Body of pancreas (tissue), 4 donors: ENCODE data around the gene DPY19L1.

Experiments
- POLR2A ChIP-seq, 3 donors: fragments of 450-650 bp; IDR thresholded peaks; one replicate each; pipeline ENCODE4 v1.6.1; 2016; ENCODE audit warnings: antibody characterized with exemption in 3 of 3, mild to moderate bottlenecking in 2 of 3
- TF ChIP-seq, protein P1 (sequence below), 7 experiments: fragments of 450-650 bp in 4 of 7; fragments of 200-600 bp in 3 of 7; sonication (generic) in 3 of 7; IDR thresholded peaks; one replicate each; pipeline ENCODE4 v1.5.1; 2016 to 2019; ENCODE audit warnings: antibody characterized with exemption in 7 of 7

DNA sequence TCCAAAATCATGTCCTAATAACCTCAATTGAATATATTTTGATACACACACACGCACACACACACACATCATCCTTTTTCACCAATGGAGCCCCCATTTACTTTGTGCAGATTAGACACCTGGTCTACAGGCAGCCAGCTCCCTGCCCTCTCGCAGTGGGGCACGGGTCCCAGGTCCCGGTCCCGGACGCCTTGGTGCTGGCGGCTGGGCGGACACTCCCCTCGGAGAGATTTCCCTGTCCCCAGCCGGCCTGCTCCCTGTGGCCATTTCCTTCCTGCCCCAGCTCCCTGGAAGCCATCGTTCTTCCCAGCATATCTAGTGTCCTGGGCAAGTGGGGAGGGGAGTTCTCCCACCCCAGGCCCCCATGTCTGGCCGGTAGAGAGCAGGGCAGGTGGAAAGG lies 14.6 kb downstream of the DPY19L1 start:
- TF ChIP-seq, protein P1, sequence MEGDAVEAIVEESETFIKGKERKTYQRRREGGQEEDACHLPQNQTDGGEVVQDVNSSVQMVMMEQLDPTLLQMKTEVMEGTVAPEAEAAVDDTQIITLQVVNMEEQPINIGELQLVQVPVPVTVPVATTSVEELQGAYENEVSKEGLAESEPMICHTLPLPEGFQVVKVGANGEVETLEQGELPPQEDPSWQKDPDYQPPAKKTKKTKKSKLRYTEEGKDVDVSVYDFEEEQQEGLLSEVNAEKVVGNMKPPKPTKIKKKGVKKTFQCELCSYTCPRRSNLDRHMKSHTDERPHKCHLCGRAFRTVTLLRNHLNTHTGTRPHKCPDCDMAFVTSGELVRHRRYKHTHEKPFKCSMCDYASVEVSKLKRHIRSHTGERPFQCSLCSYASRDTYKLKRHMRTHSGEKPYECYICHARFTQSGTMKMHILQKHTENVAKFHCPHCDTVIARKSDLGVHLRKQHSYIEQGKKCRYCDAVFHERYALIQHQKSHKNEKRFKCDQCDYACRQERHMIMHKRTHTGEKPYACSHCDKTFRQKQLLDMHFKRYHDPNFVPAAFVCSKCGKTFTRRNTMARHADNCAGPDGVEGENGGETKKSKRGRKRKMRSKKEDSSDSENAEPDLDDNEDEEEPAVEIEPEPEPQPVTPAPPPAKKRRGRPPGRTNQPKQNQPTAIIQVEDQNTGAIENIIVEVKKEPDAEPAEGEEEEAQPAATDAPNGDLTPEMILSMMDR (IDR thresholded peaks at IDR 0.05) = no peak
- TF ChIP-seq POLR2A (IDR thresholded peaks at IDR 0.05) = no peak
